Prostate gland (tissue), 2 donors: ENCODE results near the gene SFN. TPM values are rescaled to one million over a fixed set of nuclear protein-coding genes. Genes with fewer than 3 reads are reported as not detected.

ENCODE experiments used
- DNase-seq: peaks from one replicate; pipeline ENCODE4 v3.0.0-alpha.2; 2019; ENCODE audit warnings: low spot score
- H3K27ac ChIP-seq, 2 donors: fragments of 200-600 bp; sonication (generic); 2 replicates each; pipeline ENCODE4 v1.5.1; 2017 to 2019
- H3K27me3 ChIP-seq: fragments of 200-600 bp; sonication (generic); replicated peaks from 2 replicates; pipeline ENCODE4 v1.5.1; 2019; ENCODE audit not compliant: insufficient read depth
- H3K36me3 ChIP-seq, 2 donors: fragments of 200-600 bp; sonication (generic); 1 replicate in 1 of 2; 2 replicates in 1 of 2; pipeline versions ENCODE4 v1.5.1 to v1.8.1; 2017 to 2019
- H3K4me1 ChIP-seq: fragments of 200-600 bp; sonication (generic); replicated peaks from 2 replicates; pipeline ENCODE4 v1.5.1; 2019
- H3K4me3 ChIP-seq, 2 donors: fragments of 200-600 bp; sonication (generic); 2 replicates each; pipeline ENCODE4 v1.5.1; 2017 to 2019
- H3K9me3 ChIP-seq: fragments of 200-600 bp; sonication (generic); 2 replicates; pipeline ENCODE4 v1.5.1; 2017
- POLR2A ChIP-seq: fragments of 450-650 bp; IDR thresholded peaks from one replicate; pipeline ENCODE4 v1.6.1; 2016; ENCODE audit warnings: antibody characterized with exemption, mild to moderate bottlenecking
- POLR2AphosphoS5 ChIP-seq: sonication (generic); formaldehyde crosslinking; IDR thresholded peaks from one replicate; pipeline ENCODE4 v1.6.1; 2017; ENCODE audit warnings: antibody characterized with exemption
- WGBS: methylation state at CpG from one replicate; pipeline ENCODE4 v1.1.5; 2018; 5-methylcytosine and 5-hydroxymethylcytosine counted together
- intact Hi-C: fragments of 100-400 bp; cut with DNase I; formaldehyde crosslinking; loops from one replicate; pipeline ENCODE4 v1.14.2; 2022
- total RNA-seq, 2 donors: library from RNA; depleted of rRNA; stranded (reverse); fragments of >200 nt; gene quantifications; one replicate each; pipeline ENCODE4 v1.1.0, GENCODE V29; 2016
- TF ChIP-seq, protein P1 (sequence below), 4 experiments: fragments of 200-600 bp in 2 of 4; fragments of 450-650 bp in 2 of 4; sonication (generic) in 2 of 4; IDR thresholded peaks; 1 replicate in 3 of 4; 2 replicates in 1 of 4; pipeline ENCODE4 v1.5.1; 2016 to 2019; ENCODE audit warnings: antibody characterized with exemption in 4 of 4, mild to moderate bottlenecking in 2 of 4, moderate library complexity in 2 of 4

SFN gene
- total RNA-seq, 2 donors from 2014 or later = 39.2 to 80.7 TPM

DNA sequence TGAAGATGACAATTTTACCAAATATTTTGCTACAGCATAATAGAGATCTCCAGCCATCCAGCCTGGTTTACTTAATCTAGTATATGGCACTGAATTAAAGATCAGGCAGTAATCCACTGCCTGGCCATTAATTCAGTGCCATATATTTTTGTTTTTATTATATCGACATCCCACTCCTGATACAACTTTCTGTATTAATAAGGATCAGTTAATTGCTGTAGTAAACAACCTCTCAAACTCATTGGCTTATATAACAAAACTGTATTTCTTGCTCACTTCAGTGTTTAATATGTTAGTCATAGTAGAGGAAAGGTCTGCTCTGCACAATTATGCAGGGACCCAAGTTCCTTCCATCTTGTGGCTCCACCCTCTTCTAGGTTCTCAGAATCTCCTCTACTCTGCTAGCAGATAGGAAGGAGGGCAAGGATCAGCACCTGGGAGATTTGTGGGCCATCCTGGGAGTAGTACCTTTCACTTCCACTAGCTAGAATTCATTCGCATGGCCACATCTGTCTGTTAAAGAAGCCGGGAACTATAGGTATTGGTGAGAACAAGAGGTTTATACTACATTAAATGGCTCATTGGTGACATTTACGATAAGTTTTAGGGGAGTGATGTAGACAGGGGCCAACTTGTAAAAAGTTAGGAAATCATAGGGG lies 40.1 kb upstream of the SFN start:
- H3K27ac ChIP-seq = no peak overlapping the region
- H3K36me3 ChIP-seq = no peaks in the 10 kb centered on the region
- no peaks in the 10 kb centered on the region for H3K27me3 ChIP-seq
- intact Hi-C loops = no loop called here
- TF ChIP-seq, protein P1, sequence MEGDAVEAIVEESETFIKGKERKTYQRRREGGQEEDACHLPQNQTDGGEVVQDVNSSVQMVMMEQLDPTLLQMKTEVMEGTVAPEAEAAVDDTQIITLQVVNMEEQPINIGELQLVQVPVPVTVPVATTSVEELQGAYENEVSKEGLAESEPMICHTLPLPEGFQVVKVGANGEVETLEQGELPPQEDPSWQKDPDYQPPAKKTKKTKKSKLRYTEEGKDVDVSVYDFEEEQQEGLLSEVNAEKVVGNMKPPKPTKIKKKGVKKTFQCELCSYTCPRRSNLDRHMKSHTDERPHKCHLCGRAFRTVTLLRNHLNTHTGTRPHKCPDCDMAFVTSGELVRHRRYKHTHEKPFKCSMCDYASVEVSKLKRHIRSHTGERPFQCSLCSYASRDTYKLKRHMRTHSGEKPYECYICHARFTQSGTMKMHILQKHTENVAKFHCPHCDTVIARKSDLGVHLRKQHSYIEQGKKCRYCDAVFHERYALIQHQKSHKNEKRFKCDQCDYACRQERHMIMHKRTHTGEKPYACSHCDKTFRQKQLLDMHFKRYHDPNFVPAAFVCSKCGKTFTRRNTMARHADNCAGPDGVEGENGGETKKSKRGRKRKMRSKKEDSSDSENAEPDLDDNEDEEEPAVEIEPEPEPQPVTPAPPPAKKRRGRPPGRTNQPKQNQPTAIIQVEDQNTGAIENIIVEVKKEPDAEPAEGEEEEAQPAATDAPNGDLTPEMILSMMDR (IDR thresholded peaks at IDR 0.05) = no peak
- TF ChIP-seq POLR2AphosphoS5 (no peak), POLR2A (no peak)
- no peaks in the 10 kb centered on the region for H3K9me3 ChIP-seq
- WGBS = 81% methylated on average over 4 of the region's 4 CpGs
- peaks cover 9% of the 10 kb centered on the region for H3K4me1 ChIP-seq
- no peak for DNase-seq
- no peak overlapping the region for H3K4me3 ChIP-seq

DNA sequence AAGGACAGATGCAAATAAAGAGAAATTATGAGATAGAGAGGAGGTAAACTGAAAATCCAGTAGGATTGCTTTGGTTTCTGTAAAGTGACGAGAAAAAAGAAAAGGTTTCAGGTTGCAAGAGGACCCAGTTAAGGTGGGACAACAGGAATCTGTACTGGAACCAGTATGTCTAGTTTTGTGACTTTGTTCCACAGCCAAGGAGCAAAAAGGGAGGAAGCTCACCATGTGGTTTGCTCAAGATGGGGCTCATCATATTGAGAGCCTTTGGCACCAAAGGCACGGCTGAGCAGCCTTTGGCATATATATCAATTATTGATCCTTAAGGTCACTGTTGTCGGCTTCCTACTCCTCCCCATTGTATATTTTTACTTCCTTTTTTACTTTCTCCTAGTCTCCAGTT lies 38.2 kb upstream of the SFN start:
- TF ChIP-seq POLR2A (no peak), POLR2AphosphoS5 (peak; percentile 78)
- TF ChIP-seq, protein P1 (IDR thresholded peaks at IDR 0.05) = no peak
- peak overlapping the region; percentile 82 to 83 for H3K27ac ChIP-seq
- intact Hi-C loops = no loop called here
- 45% methylated on average over 3 of the region's 3 CpGs for WGBS
- no peaks in the 10 kb centered on the region for H3K9me3 ChIP-seq
- no peaks in the 10 kb centered on the region for H3K36me3 ChIP-seq
- peaks cover 18% of the 10 kb centered on the region for H3K4me1 ChIP-seq
- no peaks in the 10 kb centered on the region for H3K27me3 ChIP-seq
- no peak overlapping the region for H3K4me3 ChIP-seq
- peak; percentile 52 for DNase-seq

DNA sequence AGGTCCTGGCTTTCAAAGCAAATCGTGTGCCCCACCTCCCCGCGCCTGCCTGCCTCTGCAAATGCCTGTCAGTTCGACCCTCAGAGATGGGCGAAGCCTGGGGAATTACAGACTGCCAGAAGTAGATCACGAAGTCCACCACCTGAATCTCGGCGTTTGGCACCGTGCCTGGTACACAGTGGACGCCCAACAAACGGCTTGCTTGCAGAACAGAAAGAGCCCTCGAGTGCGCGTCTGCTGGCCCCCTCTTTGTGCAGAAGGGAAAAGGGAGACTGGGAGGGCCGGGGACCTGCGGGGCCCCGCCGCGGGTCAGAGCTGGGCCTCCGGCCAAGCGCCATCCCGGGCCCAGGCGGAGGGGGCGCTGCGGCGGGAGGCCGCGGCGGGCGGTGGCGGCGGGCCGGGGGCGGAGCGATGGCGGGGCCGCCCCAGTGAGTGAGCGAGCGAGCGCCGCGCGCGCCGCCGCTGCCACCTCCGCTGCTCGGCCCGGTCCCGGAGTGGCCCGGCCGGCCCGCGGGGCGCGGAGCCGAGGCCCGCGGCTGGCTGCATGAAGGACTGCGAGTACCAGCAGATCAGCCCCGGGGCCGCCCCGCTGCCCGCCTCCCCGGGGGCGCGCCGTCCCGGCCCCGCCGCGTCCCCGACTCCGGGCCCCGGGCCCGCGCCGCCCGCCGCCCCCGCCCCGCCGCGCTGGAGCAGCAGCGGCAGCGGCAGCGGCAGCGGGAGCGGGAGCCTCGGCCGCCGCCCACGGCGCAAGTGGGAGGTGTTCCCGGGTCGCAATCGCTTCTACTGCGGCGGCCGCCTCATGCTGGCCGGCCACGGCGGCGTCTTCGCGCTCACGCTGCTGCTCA lies 36.5 kb upstream of the SFN start, which contains the start of gene ZDHHC18:
Gene ZDHHC18, plus strand, starts transcription at position 428 of the 845 bp plus-strand sequence. Its CDS starts 117 bp downstream, at position 545.
- Histone ChIP-seq H3K27me3 (no peaks in the 10 kb centered on the region), H3K4me1 (peaks cover 18% of the 10 kb centered on the region), H3K4me3 (peak within 1 kb of the TSS; percentile 70 to 73), H3K36me3 (no peaks in the 10 kb centered on the region), H3K9me3 (no peaks in the 10 kb centered on the region), H3K27ac (peak within 1 kb of the TSS; percentile 82 to 83)
- under 1% methylated on average over 73 of the region's 107 CpGs for WGBS
- intact Hi-C loops = no loop called here
- peak; percentile 58 for DNase-seq
- TF ChIP-seq, protein P1 (IDR thresholded peaks at IDR 0.05) = peak; percentile 25 to 79 (median 53)
- no peak for TF ChIP-seq POLR2AphosphoS5
- TF ChIP-seq POLR2A = no peak

DNA sequence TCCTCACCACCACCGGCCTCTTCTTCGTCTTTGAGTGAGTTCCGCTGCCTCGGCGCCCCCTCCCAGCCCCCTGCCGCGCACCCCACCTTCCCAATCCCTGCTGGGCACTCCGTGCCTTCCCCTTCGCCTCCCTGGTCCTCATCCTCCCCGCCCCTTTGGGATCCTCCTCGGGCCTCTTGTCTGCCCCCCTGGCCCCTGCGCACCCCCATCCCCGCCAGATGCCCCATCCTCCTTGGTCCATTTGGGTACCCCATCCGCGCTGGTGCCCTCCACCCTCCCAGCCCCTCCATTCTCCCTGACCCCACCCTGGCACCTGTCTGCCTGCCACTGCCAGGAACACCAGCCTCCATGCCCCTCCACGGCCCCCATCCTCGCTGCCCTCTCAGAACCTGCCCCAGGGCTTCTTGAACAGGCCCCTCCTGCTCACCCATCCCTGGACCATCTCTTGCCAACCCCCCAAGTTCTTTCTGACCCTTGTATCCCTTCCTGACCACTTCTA lies 35.8 kb upstream of the SFN start:
- Histone ChIP-seq H3K4me1 (peaks cover 18% of the 10 kb centered on the region), H3K27me3 (no peaks in the 10 kb centered on the region), H3K4me3 (peak overlapping the region; percentile 70 to 73), H3K9me3 (no peaks in the 10 kb centered on the region), H3K27ac (peak overlapping the region; percentile 76 to 82), H3K36me3 (no peaks in the 10 kb centered on the region)
- WGBS = 2% methylated on average over 17 of the region's 17 CpGs
- no peak for TF ChIP-seq POLR2AphosphoS5
- no peak for TF ChIP-seq POLR2A
- intact Hi-C loops = no loop called here
- DNase-seq = no peak

DNA sequence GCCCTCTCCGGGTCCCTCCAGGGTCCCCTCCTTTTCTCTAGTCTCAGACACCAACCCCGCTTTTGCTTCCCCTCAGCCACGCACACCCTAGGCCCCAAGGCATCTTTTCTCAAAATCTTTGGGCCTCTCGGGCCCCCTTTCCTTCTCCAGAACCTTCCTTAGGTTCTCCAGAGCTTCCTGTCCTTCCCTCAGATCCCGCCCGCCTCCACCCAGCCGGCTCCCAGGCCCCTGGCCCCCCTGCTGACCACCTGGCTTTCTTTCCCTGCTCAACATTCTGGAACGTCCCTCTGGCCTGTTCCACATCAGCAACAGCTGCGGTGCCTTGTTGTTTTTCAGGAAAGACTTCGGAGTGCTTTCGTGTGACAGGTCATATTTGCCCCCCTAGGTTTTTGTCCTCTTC lies 35.3 kb upstream of the SFN start:
- 9% methylated on average over 11 of the region's 11 CpGs for WGBS
- peak overlapping the region; percentile 70 to 73 for H3K4me3 ChIP-seq
- TF ChIP-seq POLR2A (no peak), POLR2AphosphoS5 (no peak)
- TF ChIP-seq, protein P1 (IDR thresholded peaks at IDR 0.05) = no peak
- no peaks in the 10 kb centered on the region for H3K9me3 ChIP-seq
- H3K36me3 ChIP-seq = no peaks in the 10 kb centered on the region
- H3K27me3 ChIP-seq = no peaks in the 10 kb centered on the region
- DNase-seq = no peak
- H3K4me1 ChIP-seq = peaks cover 18% of the 10 kb centered on the region
- H3K27ac ChIP-seq = peak overlapping the region; percentile 76 to 82
- intact Hi-C loops = no loop called here
